AG09309 (cell line): ENCODE measurements around the gene LMX1A.

Experiments used
- DNase-seq: peaks from one replicate; pipeline ENCODE4 v3.0.0-alpha.2; 2010; ENCODE audit warnings: low read depth
- H3K4me3 ChIP-seq: 2 replicates; pipeline ENCODE4 v1.5.1; 2011; ENCODE audit warnings: mild to moderate bottlenecking, low read depth, low read length, moderate library complexity; ENCODE audit not compliant: control insufficient read depth
- TF ChIP-seq, protein P1 (sequence below): IDR thresholded peaks from 2 replicates; pipeline ENCODE4 v1.5.1; 2011; ENCODE audit warnings: mild to moderate bottlenecking, low read depth, low read length, inconsistent platforms; ENCODE audit not compliant: insufficient read depth, control insufficient read depth; ENCODE audit errors: missing control alignments

LMX1A gene

DNA sequence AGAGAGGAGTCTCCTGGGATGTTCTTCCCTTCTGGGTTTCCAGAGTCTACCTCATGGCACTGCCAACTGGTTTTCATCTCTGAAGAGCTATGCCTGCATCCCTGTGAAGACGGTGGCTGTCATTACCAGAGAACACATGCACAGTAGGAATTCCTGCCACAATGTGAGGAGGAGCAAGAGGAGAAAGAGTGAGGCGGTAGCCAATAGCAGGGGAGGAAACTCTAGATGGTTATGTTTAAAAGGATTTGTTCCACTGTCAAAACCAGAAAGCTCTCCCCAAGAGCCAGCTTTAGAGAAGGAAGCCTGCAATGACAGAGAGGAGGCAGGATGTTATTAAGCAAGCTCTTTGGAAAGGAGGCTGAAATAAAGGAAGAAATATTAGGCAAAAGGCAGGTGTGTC lies 12.3 kb downstream of the LMX1A start:
- no peak overlapping the region for H3K4me3 ChIP-seq
- TF ChIP-seq, protein P1, sequence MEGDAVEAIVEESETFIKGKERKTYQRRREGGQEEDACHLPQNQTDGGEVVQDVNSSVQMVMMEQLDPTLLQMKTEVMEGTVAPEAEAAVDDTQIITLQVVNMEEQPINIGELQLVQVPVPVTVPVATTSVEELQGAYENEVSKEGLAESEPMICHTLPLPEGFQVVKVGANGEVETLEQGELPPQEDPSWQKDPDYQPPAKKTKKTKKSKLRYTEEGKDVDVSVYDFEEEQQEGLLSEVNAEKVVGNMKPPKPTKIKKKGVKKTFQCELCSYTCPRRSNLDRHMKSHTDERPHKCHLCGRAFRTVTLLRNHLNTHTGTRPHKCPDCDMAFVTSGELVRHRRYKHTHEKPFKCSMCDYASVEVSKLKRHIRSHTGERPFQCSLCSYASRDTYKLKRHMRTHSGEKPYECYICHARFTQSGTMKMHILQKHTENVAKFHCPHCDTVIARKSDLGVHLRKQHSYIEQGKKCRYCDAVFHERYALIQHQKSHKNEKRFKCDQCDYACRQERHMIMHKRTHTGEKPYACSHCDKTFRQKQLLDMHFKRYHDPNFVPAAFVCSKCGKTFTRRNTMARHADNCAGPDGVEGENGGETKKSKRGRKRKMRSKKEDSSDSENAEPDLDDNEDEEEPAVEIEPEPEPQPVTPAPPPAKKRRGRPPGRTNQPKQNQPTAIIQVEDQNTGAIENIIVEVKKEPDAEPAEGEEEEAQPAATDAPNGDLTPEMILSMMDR: no peak
- DNase-seq: no peak

DNA sequence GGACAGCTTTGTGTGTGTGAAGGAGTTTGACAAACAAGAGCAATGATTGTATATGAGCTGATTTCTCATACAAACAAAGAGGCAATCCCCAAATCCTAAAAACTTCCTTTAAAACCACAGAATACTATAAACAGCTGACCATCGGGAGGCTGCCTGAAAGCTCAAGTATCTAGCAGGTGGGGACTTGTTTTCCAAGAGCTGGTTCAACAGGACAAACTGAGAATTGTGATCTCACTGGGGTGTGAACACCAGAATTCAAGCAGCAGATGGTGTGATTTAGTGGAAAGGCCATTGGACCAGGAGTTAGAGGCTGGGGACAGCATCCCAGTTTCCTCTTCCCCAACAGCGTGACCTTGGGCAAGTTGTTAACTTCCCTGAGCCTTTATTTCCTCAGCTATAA lies 13.9 kb downstream of the LMX1A start:
- no peak overlapping the region for H3K4me3 ChIP-seq
- TF ChIP-seq, protein P1: no peak
- no peak for DNase-seq

DNA sequence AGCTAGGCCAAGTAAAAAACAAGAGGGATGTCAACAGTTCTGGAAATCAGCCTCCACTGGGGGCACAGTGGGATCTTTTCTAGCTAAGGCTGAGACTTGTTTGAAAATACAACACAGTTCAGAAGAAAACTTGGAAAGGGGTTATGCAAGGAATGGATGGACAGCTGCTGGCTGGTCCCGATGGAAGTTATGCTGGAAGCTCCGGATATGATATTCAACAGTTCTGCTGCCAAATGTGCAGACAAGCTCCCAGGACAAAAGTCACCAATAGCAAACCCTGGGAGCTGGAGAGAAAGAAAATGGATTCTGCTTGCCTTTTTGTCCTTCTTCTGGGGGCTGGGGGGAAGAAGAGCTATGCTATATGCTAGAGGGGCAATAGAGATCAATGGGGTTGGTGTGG lies 14.3 kb downstream of the LMX1A start:
- H3K4me3 ChIP-seq: no peak overlapping the region
- no peak for DNase-seq
- TF ChIP-seq, protein P1: no peak

DNA sequence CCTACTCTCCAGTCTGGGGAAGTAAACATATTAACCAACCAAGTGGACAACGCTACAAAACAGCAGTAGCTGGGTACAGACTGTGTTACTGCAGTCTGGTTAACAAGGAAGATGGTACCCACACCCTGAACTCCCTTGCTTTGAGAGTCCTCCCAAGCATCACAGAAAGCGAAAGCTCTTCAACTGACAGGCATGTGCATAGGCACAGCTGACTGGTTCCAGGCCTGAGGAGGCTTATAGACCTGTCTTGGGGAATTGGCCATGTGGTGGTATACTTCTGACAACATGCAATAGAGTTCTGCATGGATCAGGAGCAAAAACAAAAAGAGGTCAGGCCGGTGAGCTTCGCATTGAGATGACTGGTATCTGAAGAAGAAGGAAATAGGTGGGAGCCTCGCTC lies 17.4 kb downstream of the LMX1A start:
- TF ChIP-seq, protein P1: no peak
- no peak overlapping the region for H3K4me3 ChIP-seq
- DNase-seq: no peak

DNA sequence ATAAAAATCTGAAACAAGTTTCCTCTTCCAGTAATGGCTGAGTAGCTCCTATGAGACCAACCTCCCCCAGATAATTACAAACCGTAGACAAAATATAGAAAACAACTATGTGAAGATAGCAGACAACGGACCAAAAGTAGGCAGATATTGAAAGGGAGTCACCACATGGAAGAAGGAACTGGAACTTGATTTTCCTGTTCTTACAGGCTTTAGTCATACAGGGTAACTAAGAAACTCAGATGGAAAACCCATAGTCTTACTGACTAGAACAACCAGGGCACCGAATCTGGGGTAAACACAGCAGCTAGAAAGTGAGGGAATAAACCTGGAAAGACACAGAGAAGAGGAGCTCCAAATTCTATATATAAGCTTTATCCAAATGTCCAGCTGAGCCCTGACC lies 26.0 kb downstream of the LMX1A start:
- DNase-seq: no peak
- H3K4me3 ChIP-seq: no peak overlapping the region
- TF ChIP-seq, protein P1: no peak

DNA sequence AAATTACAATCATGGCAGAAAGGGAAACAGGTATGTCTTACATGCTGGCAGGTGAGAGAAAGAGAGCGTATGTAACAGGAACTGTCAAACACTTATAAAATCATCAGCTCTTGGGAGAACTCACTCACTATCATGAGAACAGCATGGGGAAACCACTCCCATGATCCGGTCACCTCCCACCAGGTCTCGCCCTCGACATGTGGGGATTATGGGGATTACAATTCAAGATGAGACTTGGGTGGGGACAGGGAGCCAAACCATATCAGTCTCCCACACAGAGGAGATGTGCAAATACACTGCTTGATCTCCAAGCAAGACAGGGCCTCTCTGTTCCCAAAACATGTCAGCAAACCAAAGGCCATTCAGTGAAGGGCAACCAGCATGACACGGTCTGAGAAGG lies 27.4 kb downstream of the LMX1A start:
- H3K4me3 ChIP-seq: no peak overlapping the region
- no peak for DNase-seq
- TF ChIP-seq, protein P1: no peak

DNA sequence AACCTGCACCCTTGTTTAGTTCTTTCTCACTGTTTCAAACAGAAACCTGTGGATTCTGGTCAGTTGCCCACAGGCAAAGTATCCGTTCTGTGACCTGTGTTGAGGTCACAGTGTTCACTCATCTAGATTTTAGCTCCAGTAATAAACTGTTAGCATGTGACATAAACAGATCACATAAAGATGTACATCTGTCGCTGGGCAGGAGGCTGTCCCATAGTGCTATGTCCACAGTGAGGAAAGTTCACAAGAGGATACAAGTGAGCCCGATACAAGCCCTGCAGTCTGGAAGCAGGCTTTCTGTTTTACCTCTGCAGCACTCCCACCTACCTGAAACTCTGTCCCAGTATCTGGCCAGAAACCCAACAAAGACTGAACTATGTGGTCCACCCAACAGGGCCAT lies 28.4 kb downstream of the LMX1A start:
- DNase-seq: no peak
- H3K4me3 ChIP-seq: no peak overlapping the region
- TF ChIP-seq, protein P1: no peak
